SH-SY5Y (cell line): ENCODE data around the gene PTPN3.

ENCODE experiments used
- GATA2 ChIP-seq: IDR thresholded peaks from 2 replicates; pipeline ENCODE4 v1.6.1; 2011; ENCODE audit warnings: mild to moderate bottlenecking, low read depth, low read length
- GATA3 ChIP-seq: IDR thresholded peaks from 2 replicates; pipeline ENCODE4 v1.6.1; 2011; ENCODE audit warnings: low read depth, mild to moderate bottlenecking, low read length, moderate library complexity

GRCh38 chr9:109444771-109445320, 53.3 kb downstream of the PTPN3 start:
- no peak for TF ChIP-seq GATA2
- TF ChIP-seq GATA3, result no peak
